NOMO-1 (cell line): Measurements from ENCODE around the gene LRRC74B.
"Not testable (repeated sequence)": the region's sequence is repeated elsewhere in the genome, so short reads cannot be mapped to it uniquely, and the experiment has no call there.

Source experiments
- DNase-seq, 2 experiments: peaks; one replicate each; lab custom pipeline; 2025; ENCODE audit not compliant: unreplicated experiment in 2 of 2; lab: John Stamatoyannopoulos, UW

The LRRC74B gene

DNA sequence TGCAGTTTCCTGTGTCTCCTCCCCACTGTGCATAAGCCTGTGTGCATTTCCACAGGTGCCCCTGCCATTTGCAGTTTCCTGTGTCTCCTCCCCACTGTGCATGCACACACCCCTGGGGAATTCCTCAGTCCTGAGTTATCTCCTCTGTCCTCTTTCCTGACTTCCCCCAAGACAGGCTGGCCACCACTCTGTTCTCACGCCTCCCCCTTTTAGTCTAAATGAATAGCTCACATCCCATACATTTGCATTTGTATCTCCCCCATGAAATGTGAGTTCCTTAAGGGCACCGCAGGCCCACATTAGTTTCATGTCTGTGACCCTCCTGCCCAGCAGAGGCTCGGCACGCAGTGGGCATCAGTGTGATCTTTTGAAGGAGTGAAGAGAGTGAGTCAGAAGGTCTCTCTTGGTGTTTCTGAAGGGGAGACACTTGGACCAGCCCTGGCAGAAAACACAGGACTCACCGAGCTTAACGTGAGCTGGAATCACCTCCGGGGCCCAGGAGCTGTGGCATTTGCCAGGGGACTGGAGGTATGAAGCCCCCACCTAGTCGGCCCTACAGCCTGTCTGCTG is 6.2 kb downstream of the LRRC74B start:
- DNase-seq, result no peak

DNA sequence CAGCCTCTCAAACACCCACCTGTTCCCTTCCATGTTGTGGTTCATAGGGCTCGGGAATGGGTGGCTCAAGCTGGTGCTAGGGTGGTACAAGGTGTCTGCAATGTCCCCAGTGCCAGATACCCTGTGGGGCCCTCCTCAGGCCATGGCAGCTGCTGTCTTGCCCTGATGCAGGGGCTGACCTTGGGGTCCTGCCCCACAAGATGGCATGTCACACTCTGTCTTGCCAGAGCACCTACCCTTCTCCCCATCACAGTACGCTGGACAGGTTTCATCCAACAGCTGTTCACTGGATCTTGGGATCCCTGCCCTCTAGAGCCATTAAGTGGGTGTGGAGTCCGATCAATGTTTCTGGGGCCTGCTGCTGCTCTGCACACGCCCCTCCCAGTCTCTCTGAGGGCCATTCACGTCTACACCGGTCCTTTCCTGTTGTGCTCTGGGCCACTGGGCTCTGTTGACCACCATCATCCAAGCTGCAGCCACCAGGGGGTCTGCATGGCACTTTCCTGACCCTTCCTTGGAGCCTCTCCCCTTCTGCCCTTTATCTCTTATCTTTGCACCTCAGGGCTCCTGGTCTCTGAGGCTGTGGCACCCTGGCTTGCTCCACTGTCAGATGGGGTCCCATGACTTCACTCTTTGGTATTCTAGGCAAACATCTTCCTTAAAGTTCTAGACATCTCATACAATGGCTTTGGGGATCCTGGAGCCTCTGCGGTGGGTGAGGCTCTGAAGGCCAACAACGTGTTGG is 7.1 kb downstream of the LRRC74B start:
- no peak for DNase-seq

DNA sequence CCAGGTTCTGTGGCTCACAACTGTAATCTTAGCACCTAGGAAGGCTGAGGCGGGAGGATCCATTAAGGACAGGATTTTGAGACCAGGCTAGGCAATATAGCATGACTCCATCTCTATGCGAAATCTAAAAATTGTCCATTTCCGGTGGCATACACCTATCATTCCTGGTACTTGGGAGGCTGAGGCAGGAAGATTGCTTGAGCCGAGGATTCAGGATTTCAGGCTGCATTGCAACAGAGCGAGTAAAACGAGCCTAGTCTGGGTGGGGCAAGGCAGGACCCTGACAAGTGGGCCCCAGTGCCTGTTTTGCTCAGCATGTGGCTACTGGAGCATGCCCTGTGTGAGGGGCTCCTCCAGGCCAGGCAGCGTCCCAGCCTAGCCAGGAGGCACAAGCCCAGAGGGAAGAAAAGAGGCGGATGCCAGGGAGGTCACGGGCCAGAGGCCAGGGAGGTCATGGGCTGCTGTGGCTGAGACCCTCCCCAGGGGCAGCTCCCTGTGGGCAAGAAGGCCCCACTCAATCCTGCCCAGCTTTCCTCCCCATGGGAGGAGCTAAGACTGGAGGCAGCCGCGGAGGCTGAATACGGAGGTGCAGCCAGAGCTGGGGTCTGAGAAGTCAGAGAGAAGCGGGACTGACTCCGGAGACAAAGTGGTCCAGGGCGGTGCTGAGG is 8.4 kb downstream of the LRRC74B start:
- no peak for DNase-seq

DNA sequence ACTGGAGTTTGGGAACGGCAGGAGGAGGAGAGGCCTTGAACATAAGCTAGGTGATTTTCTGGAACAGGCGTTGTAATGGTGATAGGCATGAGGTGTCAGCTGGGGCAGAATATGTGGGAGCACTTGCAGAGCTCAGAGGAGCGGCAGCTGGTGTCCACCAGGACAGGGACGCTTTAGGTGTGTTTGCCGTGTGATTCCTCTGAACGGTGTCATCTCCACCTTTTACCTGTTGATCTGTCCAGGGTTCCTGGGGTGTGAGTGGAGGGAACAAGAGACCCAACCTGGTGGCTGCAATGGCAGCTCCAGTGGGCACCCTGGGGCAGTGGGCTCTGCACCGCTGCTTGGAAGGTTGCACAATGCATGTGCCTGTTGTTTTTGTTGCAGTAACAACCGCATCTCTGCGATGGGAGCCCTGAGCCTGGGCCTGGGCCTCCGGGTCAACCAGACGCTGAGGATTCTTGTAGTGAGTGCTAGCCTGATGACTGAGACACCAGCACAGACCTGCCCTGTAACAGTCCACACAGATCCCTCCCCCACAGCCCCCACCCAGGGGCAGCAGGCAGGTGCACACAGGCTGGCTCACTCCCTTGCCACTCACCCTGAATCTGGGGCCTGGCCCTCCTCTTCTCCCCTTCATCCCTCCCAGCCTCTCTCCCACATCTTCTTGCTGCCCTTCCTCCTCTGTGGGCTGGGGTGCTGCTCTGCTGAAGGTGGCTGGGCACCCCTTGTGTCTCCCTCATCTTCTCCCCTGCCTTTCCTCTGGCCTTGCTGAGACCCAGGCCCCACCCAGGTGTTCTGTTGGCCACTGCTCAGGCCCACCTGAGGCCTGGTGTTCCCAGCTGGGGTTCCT is 9.2 kb downstream of the LRRC74B start:
- DNase-seq, result no peak

DNA sequence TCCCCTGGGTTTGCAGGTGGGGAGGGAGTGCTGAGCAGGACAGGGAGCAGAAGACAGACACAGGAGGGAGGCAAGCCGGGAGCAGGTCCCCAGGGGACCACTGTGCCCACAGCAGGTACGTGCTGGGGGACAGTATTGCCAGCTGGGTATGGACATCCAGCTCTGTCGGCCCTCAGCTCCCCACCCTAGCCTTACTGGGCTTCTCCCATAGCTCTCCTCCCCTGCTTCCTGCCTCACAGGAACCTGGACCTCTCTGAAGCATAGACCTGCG is 9.8 kb downstream of the LRRC74B start:
- DNase-seq, result no peak

DNA sequence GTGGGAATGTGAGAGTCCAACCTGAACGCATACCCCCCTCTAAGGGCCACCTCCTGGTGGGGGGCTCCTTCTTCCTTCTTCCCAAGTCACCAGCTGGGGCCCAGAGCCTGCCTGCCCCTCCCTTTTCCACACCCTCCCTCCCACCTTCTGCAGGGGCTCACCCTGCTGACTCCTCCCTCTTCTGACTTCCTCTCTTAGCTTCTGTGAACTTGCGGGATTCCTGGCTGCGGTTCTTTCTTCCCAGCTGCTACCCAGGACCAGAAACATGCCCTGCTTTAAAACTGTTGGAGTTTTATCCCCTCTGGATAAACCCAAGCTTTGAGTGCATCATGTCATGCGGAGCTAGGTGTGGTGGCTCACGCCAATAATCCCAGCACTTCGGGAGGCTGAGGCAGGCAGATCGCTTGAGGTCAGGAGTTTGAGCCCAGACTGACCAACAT is 10.2 kb downstream of the LRRC74B start:
- DNase-seq, result peak; percentile 15 to 29

DNA sequence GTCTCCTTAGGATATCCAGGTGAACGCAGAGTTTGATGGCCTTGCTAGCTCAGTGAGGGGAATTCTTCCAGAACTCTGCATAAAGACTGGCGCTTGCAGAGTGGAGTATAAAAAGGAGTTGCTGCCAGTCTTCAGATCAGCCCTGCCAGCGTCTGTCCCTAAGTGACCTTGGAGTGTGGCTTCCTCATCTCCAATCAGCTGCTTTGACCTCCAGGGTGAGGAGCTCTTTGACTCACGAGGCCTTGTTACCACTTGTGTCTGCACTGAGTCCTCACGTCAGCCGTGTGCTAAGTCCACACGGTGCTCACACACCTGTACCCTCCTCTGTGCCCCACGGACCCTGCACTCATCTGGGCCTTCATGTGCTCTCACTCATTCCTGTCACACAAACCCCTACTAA is 14.6 kb downstream of the LRRC74B start:
- DNase-seq, result not testable (repeated sequence)

DNA sequence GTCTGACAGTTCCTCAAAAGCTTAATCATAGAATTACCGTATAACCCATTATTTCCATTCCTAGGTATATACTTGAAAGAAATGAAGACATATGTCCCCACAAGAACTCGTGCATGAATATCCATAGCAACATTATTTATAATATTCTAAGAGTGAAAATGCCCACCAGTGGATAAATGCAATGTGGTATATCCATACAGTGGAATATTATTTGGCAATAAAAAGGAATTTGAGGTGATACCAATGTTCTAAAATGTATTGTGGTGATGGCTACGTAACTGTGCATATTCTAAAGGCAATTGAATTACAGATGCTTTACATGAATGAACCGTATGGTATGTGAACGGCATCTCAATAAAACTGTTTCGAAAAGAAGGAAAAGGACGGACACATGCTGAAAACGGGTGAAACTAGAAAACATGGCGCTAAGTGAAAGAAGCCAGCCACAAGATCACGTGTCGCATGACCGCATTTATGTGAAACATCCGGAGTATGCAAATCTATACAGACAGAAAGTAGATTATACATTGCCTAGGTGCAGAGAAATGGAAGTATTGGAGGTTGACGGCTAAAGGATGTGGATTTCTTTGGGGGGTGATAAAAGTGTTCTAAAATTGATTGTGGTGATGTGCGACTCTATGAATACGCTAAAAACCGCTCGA is 16.0 kb downstream of the LRRC74B start:
- DNase-seq, result not testable (repeated sequence)

DNA sequence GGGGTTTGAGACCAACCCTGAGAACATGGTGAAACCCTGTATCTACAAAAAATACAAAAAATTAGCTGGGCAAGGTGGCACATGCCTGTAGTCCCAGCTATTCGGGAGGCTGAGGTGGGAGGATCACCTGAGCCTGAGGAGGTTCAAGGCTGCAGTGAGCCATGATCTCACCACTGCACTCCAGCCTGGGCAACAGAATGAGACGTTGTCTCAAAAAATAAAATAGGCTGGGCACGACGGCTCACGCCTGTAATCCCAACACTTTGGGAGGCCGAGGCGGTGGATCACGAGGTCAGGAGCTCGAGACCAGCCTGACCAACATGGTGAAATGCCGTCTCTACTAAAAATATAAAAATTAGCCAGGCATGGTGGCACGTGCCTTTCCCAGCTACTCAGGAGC is 18.7 kb downstream of the LRRC74B start:
- DNase-seq, result not testable (repeated sequence)

DNA sequence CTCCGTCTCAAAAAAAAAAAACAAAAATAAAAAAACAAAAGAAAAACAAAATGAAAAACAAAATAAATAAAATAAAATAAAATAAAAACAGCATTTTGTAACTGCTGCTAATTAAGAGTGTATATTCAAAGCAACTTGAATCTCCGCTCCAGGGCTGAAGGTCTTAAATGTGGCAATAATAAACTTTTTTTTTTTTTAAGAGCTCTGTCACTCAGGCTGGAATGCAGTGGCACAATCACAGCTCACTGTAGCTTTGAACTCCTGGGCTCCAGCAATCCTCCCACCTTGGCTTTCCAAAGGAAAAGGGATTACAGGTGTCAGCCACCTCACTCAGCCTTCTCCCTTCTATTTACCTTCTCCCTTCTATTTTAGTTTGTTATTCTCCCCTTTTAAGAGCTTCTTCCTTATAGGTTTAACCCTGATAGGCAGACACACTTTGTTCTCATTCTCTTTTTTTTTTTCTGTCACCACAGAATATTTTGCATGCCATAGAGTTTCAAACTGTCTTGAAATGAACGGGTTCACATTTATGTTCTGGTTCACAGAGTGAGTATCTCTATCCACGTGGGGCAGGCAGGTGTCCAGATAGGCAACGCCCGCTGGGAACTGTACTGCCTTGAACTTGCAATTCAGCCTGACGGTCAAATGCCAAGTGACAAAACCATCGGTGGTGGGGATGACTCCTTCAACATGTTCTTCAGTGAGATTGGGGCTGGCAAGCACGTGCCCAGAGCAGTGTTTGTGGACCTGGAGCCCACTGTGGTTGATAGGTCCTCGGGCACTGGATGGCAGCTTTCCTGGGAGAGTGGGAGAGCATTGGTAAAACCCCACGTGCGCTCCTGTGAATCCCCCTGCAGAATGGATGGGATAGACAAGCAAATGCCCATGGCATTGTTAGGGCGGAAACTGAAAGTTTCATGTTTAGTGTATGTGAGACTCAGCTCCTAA is 19.4 kb downstream of the LRRC74B start:
- no peak for DNase-seq

DNA sequence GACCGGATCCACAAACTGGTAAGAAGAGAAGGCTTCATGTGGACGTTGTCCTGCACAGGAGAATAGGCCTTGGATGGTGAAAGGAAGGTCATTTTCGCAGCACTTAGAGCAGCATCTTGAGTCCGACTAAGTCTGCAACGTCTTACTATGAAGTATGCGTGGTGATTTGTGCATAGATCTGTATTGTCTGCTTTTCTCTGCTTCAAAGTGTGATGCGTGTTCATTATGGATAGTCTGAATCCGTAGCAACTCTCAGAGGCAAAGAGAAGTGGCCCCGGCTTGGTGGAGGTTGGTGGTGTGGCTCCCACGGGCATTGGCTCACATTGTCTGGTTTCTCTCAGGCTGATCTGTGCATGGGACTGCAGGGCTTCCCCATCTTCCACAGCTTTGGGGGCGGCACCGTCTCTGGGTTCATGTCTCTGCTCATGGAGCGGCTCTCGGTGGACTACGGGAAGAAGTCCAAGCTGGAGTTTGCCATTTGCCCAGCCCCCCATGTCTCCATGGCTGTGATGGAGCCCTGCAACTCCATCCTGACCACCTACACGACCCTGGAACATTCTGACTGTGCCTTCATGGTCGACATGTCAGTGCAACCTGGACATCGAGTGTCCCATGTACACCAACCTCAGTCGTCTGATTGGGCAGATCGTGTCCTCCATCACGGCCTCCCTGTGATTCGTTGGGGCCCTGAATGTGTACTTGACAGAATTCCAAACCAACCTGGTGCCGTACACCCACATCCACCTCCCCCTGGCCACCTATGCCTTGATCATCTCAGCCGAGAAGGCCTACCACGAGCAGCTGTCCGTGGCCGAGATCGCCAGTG is 21.5 kb downstream of the LRRC74B start:
- no peak for DNase-seq

DNA sequence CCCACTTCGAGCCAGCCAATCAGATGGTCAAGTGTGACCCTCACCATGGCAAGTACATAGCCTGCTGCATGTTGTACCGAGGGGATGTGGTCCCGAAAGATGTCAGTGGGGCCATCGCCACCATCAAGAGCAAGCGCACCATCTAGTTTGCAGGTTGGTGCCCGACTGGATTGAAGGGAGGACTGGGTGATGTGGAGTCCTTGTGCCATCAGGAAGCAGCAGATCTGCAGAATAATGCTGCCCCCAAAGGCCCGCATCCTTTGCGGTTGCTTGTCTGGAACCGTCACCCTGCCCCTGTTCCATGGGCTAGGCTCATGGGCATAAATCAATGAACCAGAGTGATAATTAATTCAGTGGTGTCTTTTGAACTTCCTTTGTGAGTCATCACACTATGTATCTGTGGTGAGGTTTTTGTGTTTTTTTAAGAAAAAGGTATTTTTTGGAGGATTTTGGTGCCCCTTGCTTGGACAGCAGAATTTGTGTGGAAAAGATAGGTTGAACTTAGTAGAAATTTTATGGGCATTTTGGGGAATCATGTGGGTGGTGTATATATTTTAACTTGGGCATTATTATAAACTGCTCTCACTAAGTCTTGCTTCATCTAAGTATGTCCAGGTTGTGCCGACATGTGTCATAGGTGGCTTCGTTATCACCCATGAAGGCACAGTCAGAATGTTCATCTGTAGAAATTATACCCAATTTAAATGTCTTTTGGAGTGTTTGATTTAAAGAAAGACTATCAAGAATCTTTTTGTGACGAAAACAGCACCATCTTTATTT is 22.3 kb downstream of the LRRC74B start:
- peak in 1 of 2 experiments; percentile 34 for DNase-seq

DNA sequence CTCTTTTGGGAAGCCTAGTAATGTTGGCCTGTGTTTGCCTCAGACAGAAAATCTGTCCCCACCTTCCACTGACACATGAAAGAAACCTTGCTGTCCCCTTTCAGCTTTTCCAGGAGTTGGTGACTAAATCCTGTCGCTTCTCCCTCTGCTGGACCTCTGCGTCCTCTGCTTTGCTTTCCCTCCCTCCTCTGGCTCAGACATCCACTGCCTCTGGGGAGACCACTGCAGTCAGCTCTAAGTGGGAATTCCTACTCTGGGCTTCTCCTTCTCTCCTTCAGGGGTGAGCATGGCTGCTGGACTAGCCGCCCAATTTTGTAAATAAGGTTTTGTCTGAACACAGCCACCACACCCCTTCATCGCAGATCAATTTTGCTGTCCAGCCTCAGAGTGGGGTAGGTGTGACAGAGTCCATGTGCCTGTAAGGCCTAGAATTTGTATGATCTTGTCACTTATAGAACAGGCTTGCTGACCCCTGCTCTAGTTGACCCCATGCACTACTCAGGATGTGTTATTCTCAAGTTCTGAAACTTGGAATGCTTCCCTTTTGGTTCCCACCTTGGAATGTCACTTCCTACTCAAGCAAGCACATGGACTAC is 23.0 kb downstream of the LRRC74B start:
- DNase-seq, result no peak

DNA sequence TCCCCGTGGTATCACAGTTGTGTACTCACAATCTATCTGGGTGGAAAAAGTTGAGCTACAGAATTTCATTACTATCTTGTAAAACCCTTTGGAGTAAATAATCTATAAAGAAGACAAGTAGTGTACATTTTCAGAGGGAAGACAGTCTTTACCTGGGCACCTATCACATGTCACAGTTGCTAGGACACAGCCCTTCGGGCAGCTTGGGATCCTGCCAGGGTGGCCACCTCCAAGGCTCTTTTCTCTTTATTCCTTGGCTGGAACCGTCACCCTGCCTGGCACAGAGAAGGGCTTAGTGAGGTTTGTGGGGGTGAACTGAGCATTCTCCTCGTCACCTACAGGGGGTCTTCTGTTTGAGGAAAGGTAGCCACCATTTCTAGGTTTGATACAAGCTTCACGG is 23.6 kb downstream of the LRRC74B start:
- no peak for DNase-seq

DNA sequence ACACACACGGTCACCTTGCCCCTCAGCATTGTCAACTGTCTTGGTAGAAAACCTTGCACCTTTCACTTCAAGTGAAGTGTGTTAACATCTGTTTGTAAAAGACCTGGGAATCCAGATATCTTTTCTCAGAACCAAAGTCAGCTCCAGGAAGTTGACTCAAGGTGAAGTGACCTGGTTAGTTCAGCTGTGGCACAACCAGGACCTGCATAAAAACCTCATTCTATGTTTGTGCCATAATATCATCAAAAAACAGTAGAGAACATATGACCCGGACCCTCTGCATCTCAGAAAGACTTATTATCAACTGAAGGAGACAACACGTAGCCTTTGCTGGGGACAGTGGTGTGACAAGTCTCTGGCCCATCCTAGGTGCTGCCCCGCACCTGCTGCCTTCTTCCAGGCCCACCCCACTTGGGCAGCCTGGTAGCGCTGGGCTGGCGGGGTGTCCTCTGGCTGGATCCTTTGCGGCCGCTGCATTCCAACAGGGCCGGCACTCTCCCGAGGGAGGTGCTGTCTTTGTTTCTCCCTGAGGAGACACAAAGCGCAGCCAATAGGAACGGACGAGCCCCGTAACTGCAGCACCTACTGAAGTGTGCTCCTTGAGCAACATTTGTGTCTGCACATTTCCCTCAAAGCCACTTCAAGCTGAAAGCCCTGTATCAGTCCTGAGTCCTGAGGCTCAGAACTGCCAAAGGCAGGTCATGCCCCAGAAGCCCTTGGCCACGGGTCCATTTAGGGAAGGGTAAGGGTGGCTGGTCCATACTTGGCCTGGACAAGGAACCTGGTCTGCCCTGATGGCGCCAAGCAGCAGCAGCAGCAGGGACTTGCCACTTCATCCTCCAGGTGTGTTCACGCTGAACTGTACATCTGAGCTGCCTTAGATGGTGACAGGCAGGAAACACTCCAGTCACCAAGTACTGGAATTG is 25.2 kb downstream of the LRRC74B start:
- DNase-seq, result no peak

DNA sequence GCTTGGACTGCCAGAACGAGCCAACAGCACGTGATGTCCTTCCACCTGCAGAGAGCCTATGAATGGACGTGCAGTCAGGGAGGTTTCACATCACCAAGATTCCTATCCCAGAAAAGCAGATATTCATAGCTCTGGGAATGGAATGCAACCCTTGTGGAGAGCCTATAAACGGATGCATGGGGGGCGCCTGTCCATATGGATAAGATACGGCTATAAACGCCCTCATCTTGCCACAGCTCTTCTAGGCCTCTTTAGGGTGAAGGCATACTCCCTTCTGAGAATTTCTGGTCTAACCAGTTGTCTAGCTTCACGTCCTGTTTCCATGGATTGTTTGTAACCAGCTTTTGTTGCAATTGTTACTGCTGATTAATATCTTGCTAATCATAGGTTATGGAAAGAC is 26.1 kb downstream of the LRRC74B start:
- not testable (repeated sequence) for DNase-seq

DNA sequence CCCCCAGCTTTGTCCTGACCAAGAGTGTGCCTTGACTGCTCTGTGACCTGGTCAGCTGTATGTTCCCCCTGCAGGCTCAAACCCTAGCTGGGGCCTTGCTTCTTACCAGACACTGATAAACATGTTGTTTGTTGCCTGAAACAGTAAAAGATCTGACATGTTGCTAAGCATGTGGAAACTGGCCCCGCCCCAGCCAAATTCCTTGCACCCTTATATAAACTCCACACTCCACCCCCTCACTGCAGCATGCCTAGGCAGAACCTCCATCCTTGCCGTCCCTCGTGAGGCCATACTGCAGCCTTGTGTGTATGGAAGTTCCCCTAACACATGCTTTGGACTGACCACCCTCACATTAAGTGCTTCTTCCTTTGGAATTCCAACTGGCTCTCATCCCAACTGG is 27.3 kb downstream of the LRRC74B start:
- no peak for DNase-seq
